NCI-H345 treated with DMSO at 0.1 percent for 48 hours (cell line): ENCODE data around the gene TMEM271.

ENCODE experiments used
- DNase-seq: peaks from one replicate; lab custom pipeline; 2025; ENCODE audit not compliant: unreplicated experiment; lab: John Stamatoyannopoulos, UW

TMEM271 gene

GRCh38 chr4:581753-582361 is 5.8 kb upstream of the TMEM271 start:
- no peak for DNase-seq

- DNase-seq, result no peak
Observed at GRCh38 chr4:581181-581580, 5.1 kb upstream of the TMEM271 start.

- DNase-seq, result no peak
Observed at GRCh38 chr4:579543-580175, 3.6 kb upstream of the TMEM271 start.

GRCh38 chr4:578451-579443 is 2.7 kb upstream of the TMEM271 start:
- no peak for DNase-seq

GRCh38 chr4:577499-578450 is 1.7 kb upstream of the TMEM271 start:
- DNase-seq, result no peak

GRCh38 chr4:576991-577498 is 950 bp upstream of the TMEM271 start:
- no peak for DNase-seq

GRCh38 chr4:575281-576141 is 584 bp downstream of the TMEM271 start:
- DNase-seq, result no peak

- no peak for DNase-seq
Observed at GRCh38 chr4:574346-575161, 1.5 kb downstream of the TMEM271 start.

GRCh38 chr4:573122-573892 is 2.8 kb downstream of the TMEM271 start:
- DNase-seq, result no peak

- DNase-seq, result no peak
Observed at GRCh38 chr4:572594-572993, 3.5 kb downstream of the TMEM271 start.

GRCh38 chr4:571838-572572 is 4.1 kb downstream of the TMEM271 start:
- no peak for DNase-seq

- DNase-seq, result no peak
Observed at GRCh38 chr4:570754-571153, 5.3 kb downstream of the TMEM271 start.

GRCh38 chr4:569958-570667 is 6.0 kb downstream of the TMEM271 start:
- DNase-seq, result no peak

GRCh38 chr4:568962-569361 is 7.1 kb downstream of the TMEM271 start:
- DNase-seq, result no peak

GRCh38 chr4:568351-568652 is 7.8 kb downstream of the TMEM271 start:
- DNase-seq, result no peak

- DNase-seq, result no peak
Observed at GRCh38 chr4:567457-568350, 8.4 kb downstream of the TMEM271 start.
